ENCODE results near the gene ATP6V0E2.

Gene ATP6V0E2

DNA sequence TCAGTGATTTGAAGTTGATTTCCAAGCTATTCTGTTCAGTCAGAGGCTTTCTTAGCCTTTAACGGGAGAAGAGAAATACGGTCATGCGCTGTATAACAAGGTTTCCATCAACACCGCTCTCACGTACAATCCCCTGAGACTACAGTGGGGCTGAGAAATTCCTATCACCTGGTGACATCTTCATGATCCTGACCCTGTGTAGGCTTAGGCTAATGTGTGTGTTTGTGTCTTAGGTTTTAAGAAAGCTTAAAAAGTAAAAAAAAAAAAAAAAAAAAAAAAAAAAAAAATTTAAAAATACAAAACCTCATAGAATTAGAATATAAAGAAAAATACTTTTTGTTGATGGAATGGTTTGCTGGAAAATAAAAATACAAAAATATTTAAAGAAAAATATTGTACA, 33.8 kb upstream of the ATP6V0E2 start:
- CTCF ChIA-PET = interaction anchor here (1.0 to 1.9 kb wide), 5 partner anchors 9 to 34 kb away, joined by 3 to 7 read pairs (median 3); partner anchors contain the start of gene ATP6V0E2
- POLR2A ChIA-PET = no interaction called here
- TF ChIP-seq CTCF (IDR thresholded peaks at IDR 0.05; ENCODE audit: control extremely low read depth, extremely low read depth, low read depth, missing control alignments) = no peak
- DNase-seq (ENCODE audit: extremely low spot score) = no peak

GRCh38 chr7:149843566-149843965, 30.2 kb upstream of the ATP6V0E2 start:
- no peak for DNase-seq (ENCODE audit: extremely low spot score)
- TF ChIP-seq CTCF (IDR thresholded peaks at IDR 0.05; ENCODE audit: control extremely low read depth, extremely low read depth, low read depth, missing control alignments) = no peak
- ChIA-PET CTCF (no interaction called here), POLR2A (no interaction called here)

DNA sequence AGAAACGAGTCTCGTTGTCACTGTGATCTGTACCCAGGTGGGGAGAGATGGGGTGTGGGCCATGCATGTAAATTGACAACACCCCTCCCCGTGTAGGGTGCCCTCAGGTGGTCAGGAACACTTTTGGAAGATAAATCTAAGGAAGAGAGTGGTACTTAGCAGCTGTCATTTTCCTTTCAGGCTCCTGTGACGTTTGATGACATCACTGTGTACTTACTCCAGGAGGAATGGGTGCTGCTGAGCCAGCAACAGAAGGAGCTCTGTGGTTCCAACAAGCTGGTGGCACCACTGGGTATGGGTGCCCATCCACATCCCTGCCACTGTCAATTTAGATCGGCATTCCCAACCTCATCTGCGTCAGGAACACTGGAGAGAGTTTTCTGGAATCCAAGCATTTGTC, 29.3 kb upstream of the ATP6V0E2 start:
- CTCF ChIA-PET = no interaction called here
- POLR2A ChIA-PET = no interaction called here
- no peak for TF ChIP-seq CTCF (IDR thresholded peaks at IDR 0.05; ENCODE audit: control extremely low read depth, extremely low read depth, low read depth, missing control alignments)
- DNase-seq (ENCODE audit: extremely low spot score) = no peak

DNA sequence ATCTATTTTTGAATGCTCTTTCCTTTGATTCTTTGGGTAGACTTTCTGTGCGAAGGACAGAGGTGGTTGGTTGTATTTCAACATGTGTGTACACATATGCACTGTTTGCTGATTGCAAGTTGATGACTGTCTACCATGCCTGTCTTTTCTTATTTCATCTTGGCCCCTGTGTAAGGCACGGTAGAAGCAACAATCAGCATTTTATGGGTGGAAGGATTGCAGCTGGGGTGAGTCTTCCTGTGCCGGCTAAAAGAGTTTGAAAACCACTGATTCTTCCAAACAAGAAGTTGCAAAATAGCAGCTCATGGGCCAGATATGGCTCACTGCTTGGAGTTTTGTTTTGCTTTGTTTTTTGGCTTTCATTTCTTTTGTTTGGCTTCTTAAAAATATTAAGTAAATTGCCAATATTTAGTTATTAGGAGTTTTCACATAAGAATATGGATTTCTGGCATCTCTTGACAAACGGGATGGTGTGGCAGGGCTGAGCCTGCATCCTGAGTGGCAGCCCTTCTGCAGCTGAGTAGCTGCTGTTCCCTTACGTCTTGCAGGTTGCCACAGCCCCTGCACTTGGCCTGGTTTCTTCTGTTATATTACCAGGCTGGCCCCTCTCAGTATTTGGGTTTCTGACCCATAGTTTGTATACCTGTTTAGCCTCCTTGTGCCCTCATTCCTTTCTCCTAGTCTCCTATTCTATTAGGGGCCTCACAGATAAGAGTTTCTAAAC, 28.4 kb upstream of the ATP6V0E2 start:
- TF ChIP-seq CTCF (IDR thresholded peaks at IDR 0.05; ENCODE audit: control extremely low read depth, extremely low read depth, low read depth, missing control alignments) = no peak
- ChIA-PET POLR2A (no interaction called here), CTCF (no interaction called here)
- no peak for DNase-seq (ENCODE audit: extremely low spot score)

DNA sequence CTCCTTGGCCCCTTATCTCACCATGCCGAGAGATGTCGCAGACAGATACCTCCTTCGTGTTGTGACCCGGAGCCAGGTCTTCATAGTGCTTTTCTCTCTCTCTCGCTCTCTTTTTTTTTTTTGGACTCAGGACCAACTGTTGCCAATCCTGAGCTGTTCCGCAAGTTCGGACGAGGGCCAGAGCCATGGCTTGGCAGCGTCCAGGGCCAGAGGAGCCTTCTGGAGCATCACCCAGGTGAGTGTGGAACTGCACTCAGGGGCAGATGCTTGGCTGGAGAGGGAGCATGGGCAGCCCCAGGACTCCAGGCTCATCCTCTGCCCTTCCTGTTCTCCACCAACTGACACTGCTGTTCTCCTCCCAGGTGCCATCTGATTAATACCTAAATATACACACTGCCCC, 27.7 kb upstream of the ATP6V0E2 start:
- ChIA-PET POLR2A (no interaction called here), CTCF (no interaction called here)
- no peak for DNase-seq (ENCODE audit: extremely low spot score)
- TF ChIP-seq CTCF (IDR thresholded peaks at IDR 0.05; ENCODE audit: control extremely low read depth, extremely low read depth, low read depth, missing control alignments) = no peak

DNA sequence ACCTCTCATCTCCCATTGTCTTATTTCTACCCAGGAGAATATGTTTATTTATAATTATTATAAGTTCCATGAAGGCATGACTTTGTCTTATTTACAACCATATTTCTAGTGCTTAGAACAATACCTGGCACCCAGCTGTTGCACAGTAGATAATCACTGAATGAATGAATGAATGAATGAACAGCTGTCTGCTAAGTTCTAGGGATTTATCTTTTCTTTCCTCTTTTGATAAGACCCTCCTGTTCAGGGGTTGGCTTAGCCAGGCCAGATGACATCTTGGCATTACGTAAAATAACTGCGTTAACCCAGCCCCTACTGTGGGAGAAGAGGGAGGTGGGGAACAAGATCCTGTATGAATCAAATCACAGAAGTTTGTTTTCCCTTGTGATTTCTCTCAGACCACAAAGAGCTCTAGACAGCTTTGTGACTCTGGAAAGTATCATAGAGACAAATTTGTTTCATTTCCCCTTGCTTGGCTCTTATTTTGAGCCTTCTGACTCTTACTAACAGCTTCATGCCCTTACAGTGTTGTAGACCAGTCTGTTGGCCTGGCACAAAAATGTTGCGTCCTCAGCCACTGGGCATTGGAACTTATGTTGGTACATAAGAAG, 27.2 kb upstream of the ATP6V0E2 start:
- POLR2A ChIA-PET = no interaction called here
- CTCF ChIA-PET = no interaction called here
- DNase-seq (ENCODE audit: extremely low spot score) = no peak
- TF ChIP-seq CTCF (IDR thresholded peaks at IDR 0.05; ENCODE audit: control extremely low read depth, extremely low read depth, low read depth, missing control alignments) = no peak

All from GM10248 (cell line).